ENCODE results near the gene SLC2A4. TPM values are rescaled to one million over a fixed set of nuclear protein-coding genes. Genes with fewer than 3 reads are reported as not detected.
A peak's percentile ranks its signal among the peaks of the same experiment; 100 is the strongest.

Gene SLC2A4
- total RNA-seq, 1 donor from 2014 or later = 0.23 TPM

DNA sequence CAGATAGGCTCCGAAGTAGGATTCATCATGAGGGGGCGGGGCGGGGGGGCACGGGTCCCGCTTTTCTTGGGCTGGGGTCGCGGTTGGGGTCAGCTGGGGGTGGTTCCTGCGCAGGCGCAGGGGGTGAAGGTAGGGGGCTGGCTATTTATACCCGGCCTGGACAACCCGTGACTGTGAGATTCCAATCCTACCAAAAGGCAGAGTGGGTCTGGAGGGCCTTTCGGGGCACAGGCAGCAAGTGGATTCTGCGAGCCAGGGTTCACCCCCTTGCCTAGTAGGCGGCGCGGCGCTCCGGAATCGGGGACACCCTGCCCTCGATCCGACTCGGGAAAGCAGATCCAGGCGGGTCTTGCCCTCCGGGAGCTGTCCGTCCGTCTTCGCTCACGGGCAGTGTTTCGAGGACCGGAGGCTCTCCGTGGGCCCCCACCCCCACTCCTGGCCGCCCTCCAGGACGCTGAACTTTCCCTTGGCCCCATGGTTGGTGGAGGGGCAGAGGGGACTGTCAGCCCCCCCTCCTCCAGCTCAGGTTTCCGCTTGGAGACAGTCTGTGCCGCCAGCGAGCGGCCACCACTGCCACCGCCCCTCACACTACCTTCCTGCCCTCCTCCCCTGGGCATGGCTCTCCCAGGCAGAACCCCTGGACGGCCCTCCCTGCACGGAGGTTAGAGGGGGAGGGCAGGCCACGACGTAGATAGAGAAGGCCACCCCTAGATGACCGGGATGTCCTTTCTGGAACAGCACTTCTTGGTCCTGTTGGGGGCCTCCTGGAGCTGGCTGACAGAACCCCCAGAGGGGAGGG, 634 bp downstream of the SLC2A4 start:
- TF ChIP-seq, protein P1, sequence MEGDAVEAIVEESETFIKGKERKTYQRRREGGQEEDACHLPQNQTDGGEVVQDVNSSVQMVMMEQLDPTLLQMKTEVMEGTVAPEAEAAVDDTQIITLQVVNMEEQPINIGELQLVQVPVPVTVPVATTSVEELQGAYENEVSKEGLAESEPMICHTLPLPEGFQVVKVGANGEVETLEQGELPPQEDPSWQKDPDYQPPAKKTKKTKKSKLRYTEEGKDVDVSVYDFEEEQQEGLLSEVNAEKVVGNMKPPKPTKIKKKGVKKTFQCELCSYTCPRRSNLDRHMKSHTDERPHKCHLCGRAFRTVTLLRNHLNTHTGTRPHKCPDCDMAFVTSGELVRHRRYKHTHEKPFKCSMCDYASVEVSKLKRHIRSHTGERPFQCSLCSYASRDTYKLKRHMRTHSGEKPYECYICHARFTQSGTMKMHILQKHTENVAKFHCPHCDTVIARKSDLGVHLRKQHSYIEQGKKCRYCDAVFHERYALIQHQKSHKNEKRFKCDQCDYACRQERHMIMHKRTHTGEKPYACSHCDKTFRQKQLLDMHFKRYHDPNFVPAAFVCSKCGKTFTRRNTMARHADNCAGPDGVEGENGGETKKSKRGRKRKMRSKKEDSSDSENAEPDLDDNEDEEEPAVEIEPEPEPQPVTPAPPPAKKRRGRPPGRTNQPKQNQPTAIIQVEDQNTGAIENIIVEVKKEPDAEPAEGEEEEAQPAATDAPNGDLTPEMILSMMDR (conservative IDR thresholded peaks at IDR 0.05; ENCODE audit: low read depth, low read length) = no peak
- DNase-seq (ENCODE audit: low read depth) = no peak
- peak overlapping the region; percentile 54 for H3K4me3 ChIP-seq (ENCODE audit: low read depth, low read length)

DNA sequence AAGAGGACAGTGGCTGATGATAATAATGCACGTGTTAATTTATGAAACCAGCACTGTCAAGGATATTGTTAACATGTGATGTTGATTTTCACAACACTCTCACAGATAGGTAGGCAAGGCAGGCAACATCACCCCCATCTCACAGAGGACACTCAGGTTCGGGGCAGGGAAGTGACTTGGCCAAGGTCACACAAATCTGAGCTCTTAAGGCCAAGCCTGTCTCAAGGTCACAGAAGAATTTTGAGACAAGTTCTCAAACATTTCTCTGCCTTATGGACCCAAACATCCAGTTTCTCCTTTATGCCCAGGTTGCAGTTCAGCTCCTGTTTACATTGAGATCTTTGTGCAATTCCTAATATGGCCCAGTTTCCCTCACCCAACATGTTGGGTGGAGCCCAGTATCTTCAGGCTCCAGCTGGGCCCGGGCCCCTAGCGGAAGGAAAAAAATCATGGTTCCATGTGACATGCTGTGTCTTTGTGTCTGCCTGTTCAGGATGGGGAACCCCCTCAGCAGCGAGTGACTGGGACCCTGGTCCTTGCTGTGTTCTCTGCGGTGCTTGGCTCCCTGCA, 1.3 kb downstream of the SLC2A4 start:
- no peak for DNase-seq (ENCODE audit: low read depth)
- no peak overlapping the region for H3K4me3 ChIP-seq (ENCODE audit: low read depth, low read length)
- TF ChIP-seq, protein P1 (conservative IDR thresholded peaks at IDR 0.05; ENCODE audit: low read depth, low read length) = no peak

DNA sequence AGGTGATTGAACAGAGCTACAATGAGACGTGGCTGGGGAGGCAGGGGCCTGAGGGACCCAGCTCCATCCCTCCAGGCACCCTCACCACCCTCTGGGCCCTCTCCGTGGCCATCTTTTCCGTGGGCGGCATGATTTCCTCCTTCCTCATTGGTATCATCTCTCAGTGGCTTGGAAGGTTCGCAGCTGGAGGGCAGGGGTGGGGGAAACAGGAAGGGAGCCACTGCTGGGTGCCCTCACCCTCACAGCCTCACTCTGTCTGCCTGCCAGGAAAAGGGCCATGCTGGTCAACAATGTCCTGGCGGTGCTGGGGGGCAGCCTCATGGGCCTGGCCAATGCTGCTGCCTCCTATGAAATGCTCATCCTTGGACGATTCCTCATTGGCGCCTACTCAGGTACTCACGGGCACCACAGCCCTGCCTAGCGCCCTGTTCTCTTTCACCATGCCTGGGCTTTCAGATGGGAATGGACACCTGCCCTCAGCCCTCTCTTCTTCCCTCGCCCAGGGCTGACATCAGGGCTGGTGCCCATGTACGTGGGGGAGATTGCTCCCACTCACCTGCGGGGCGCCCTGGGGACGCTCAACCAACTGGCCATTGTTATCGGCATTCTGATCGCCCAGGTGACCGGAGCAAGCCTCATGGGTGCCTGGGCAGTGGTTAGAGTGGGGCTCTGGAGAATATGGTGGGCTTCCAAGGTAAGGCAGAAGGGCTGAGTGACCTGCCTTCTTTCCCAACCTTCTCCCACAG, 2.1 kb downstream of the SLC2A4 start:
- DNase-seq (ENCODE audit: low read depth) = no peak
- H3K4me3 ChIP-seq (ENCODE audit: low read depth, low read length) = no peak overlapping the region
- TF ChIP-seq, protein P1 (conservative IDR thresholded peaks at IDR 0.05; ENCODE audit: low read depth, low read length) = no peak

DNA sequence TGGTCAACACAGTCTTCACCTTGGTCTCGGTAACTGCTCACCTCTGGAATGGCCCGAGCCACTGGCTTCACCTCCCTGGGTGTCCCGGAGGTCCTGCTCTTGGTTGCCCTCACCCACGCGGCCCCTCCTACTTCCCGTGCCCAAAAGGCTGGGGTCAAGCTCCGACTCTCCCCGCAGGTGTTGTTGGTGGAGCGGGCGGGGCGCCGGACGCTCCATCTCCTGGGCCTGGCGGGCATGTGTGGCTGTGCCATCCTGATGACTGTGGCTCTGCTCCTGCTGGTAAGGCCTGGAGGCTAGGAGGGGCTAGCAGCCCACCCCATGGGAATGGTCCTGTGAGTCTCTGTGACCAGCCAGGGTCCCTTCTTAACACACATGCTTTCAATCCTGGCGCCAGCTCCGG, 3.4 kb downstream of the SLC2A4 start:
- DNase-seq (ENCODE audit: low read depth) = no peak
- H3K4me3 ChIP-seq (ENCODE audit: low read depth, low read length) = no peak overlapping the region
- TF ChIP-seq, protein P1 (conservative IDR thresholded peaks at IDR 0.05; ENCODE audit: low read depth, low read length) = no peak

DNA sequence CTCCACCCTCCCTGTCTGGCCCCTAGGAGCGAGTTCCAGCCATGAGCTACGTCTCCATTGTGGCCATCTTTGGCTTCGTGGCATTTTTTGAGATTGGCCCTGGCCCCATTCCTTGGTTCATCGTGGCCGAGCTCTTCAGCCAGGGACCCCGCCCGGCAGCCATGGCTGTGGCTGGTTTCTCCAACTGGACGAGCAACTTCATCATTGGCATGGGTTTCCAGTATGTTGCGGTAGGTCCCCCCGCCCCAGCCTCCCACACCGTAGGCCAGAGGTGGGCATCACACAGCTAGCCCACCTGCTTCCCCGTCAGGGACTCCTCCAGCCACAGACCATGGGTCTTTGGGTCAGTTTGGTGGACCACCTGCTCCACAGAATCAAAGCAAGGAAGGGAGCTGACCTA, 4.2 kb downstream of the SLC2A4 start:
- H3K4me3 ChIP-seq (ENCODE audit: low read depth, low read length) = no peak overlapping the region
- DNase-seq (ENCODE audit: low read depth) = no peak
- TF ChIP-seq, protein P1 (conservative IDR thresholded peaks at IDR 0.05; ENCODE audit: low read depth, low read length) = no peak

DNA sequence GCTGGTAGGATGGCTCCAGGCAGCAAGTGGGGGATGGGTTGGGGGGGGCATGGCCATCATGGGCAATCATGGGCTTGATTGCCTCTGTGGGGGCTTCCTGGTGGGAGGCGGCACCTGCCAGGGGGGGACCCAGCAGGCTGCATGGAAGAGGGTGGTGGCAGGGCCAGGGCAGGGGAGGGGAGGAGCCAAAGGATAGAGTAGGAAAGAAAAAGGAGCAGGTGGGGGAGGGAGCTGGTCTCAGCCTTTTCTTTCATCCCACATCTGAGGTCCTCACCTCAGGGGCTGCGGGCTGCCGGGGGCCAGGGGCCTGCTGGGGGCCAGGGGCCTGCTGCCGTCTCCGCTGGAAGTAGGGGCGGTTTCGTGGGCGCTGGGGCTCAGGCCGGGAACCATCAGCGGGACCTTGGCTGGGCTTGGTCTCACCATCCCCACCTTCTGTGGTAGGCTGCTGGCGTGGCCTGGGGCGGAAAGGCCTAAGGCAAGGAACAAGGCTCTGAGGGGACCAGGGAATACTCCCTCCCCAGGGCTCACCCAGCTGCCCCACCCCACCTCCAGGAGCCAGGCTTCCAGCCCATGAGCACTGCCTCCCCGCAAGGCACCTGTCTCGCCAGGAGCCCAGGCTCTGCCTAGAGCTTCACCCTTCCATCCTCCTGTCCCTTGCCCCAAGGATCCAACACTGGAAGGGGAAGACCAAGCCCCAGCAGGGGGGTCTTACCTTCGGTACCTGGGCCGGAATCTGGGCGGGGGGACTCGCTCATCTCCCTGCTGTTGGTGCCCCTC, 7.9 kb downstream of the SLC2A4 start:
- TF ChIP-seq, protein P1 (conservative IDR thresholded peaks at IDR 0.05; ENCODE audit: low read depth, low read length) = no peak
- H3K4me3 ChIP-seq (ENCODE audit: low read depth, low read length) = no peak overlapping the region
- DNase-seq (ENCODE audit: low read depth) = no peak
